Heart right ventricle (tissue), 16 donors: ENCODE results near the gene UQCRQ. TPM values are rescaled to one million over a fixed set of nuclear protein-coding genes. Genes with fewer than 3 reads are reported as not detected.

Source experiments
- ATAC-seq, 8 donors: fragments of 200-7000 bp; cut with Tn5 transposase; one replicate each; pipeline ENCODE4 v1.9.1; 2020; ENCODE audit warnings: mild to moderate bottlenecking in 8 of 8, moderate library complexity in 8 of 8, moderate number of reproducible peaks in 1 of 8
- DNase-seq, 2 donors: peaks; one replicate each; pipeline ENCODE4 v3.0.0-alpha.2; 2020
- H3K27ac ChIP-seq, 10 donors: fragments of 200-600 bp; sonication (generic) in 2 of 10; one replicate each; pipeline versions ENCODE4 v1.5.0 to v1.8.0; 2020 to 2022; ENCODE audit warnings: mild to moderate bottlenecking in 3 of 10
- H3K27me3 ChIP-seq, 7 donors: fragments of 200-600 bp; one replicate each; pipeline ENCODE4 v1.8.0; 2021 to 2022; ENCODE audit warnings: mild to moderate bottlenecking in 2 of 7
- H3K36me3 ChIP-seq, 9 donors: fragments of 200-600 bp; sonication (generic) in 1 of 9; one replicate each; pipeline versions ENCODE4 v1.5.0 to v1.8.0; 2020 to 2022; ENCODE audit warnings: mild to moderate bottlenecking in 2 of 9
- H3K4me1 ChIP-seq, 9 donors: fragments of 200-600 bp; sonication (generic) in 1 of 9; one replicate each; pipeline versions ENCODE4 v1.5.0 to v1.8.0; 2020 to 2022; ENCODE audit warnings: mild to moderate bottlenecking in 4 of 9
- H3K4me3 ChIP-seq, 10 donors: fragments of 200-600 bp; sonication (generic) in 2 of 10; one replicate each; pipeline versions ENCODE4 v1.5.0 to v1.8.0; 2020 to 2022; ENCODE audit warnings: mild to moderate bottlenecking in 7 of 10, moderate library complexity in 2 of 10
- H3K9me3 ChIP-seq, 11 donors: fragments of 200-600 bp in 10 of 11; sonication (generic) in 2 of 11; one replicate each; pipeline versions ENCODE4 v1.5.0 to v1.8.0; 2013 to 2022; ENCODE audit warnings: mild to moderate bottlenecking in 2 of 11, control low read depth in 1 of 11, moderate library complexity in 1 of 11
- CTCF ChIP-seq, 9 donors: fragments of 200-600 bp; sonication (generic) in 2 of 9; IDR thresholded peaks; one replicate each; pipeline versions ENCODE4 v1.5.0 to v1.8.0; 2021 to 2022; ENCODE audit warnings: antibody characterized with exemption in 9 of 9, mild to moderate bottlenecking in 5 of 9, moderate library complexity in 1 of 9
- WGBS, 2 donors: extraction: QIAGEN DNeasy Blood & Tissue Kit; methylation state at CpG; one replicate each; pipeline ENCODE4 v1.1.7; 2013; ENCODE audit warnings: inconsistent platforms in 1 of 2; 5-methylcytosine and 5-hydroxymethylcytosine counted together
- intact Hi-C, 10 donors: fragments of 100-400 bp; cut with DNase I; formaldehyde crosslinking; loops; one replicate each; pipeline versions ENCODE4 v1.11.1 to v1.14.2; 2022
- polyA plus RNA-seq, 2 donors: library from polyadenylated mRNA; stranded (reverse); fragments of 200-250 nt; gene quantifications; one replicate each; pipeline ENCODE4 v1.2.3, GENCODE V29; 2013
- total RNA-seq, 10 donors: library from RNA; stranded (reverse); fragmentation: NEBNext Ultra II Directional in 3 of 10; extraction: Animal tissue kit (Norgen Biotek cat#: 25700) in 3 of 10; gene quantifications; one replicate each; pipeline versions ENCODE4 v1.2.1 to v1.2.4, GENCODE V29; 2021 to 2023
- donor health status: Arrhythmogenic right ventricular cardiomyopathy.
- donor health status: ischemic (EF 13 %, LVEDD 7.1; RV severe dilation, severe dysfunction).
- donor health status: healthy with polysubstance abuse.
- donor health status: DM: no; HTN: yes; CAD: no.
- donor health status: DM: no; HTN: no; CAD: no.
- donor health status: ischemic (EF 25% LVEDD 6.9; RV normal size, moderate dysfunction).
- donor health status: ischemic (EF 25% LVEDD 5.7; RV mildly dilated, moderate dysfunction).
- donor health status: healthy.
- donor health status: DM: yes; HTN: yes; CAD: no.
- donor health status: Ischemic cardiomyopathy.
- donor health status: ischemic (EF 35%, LVEDD 5.7; RV mildly dilated, moderate dysfunction).
- donor health status: nonischemic (EF 11% LVEDD 7.7; RV severe dilation, severe dysfunction).
- donor health status: DM: yes; HTN: yes; CAD: no.
- donor health status: PGD.
- donor health status: ischemic (EF 29% LVEDD 5.4; RV normal size, mild dysfunction).
- donor health status: nonischemic (EF 23%, LVEDD 6.1; RV moderate dilation, normal function).

UQCRQ gene
- total and polyA plus RNA-seq, 12 donors, result 824 to 1,962 (median 1,664) TPM

DNA sequence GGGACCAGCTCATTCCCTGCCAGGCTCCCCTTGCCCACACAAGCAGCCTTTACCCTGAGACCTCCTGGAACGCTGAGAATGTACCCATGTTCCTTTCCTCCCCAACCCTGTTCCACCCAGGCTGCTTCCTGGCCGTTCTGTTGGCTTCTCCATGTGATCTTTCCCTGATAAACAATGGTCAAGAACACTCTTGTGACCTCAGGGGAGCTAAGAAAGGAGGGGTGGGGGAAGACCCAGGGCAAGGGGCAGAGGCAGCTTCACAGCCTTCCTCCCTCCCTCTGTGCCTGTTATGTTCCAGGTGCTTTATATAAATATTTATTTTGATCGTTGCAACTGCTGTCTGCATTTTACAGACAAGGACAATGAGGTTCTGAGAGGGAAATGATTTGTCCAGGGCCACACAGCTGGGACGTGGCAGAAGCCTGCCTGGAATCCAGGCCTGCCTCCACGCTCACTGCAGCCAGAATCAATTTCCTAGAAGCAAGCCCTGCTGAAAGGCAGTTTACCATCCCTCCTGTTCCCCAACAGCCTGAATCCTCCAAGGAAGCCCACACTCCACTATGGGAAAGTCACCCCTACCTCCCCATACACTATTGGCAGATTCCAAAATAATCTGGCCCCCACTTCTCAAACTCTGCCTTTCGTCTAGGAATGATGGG, 39.9 kb upstream of the UQCRQ start:
- H3K4me3 ChIP-seq, result no peak overlapping the region
- intact Hi-C loops, result loop anchor here in 5 of 10 donors (5.0 to 10.0 kb wide), 4 partner anchors 56 to 452 kb away; no protein-coding TSS in a partner anchor
- H3K4me1 ChIP-seq, result peaks cover 6 to 41% (median 28%) of the 10 kb centered on the region in 9 donors
- no peak overlapping the region for H3K27ac ChIP-seq
- H3K27me3 ChIP-seq, result peaks cover 0 to 86% (median 0%) of the 10 kb centered on the region in 7 donors
- no peak for ATAC-seq
- no peak for TF ChIP-seq CTCF (IDR thresholded peaks at IDR 0.05)
- WGBS, 2 donors, result 65 to 67% methylated on average over 6 of the region's 6 CpGs
- H3K9me3 ChIP-seq, result no peaks in the 10 kb centered on the region
- peaks cover 0 to 21% (median 0%) of the 10 kb centered on the region in 9 donors for H3K36me3 ChIP-seq
- no peak for DNase-seq

DNA sequence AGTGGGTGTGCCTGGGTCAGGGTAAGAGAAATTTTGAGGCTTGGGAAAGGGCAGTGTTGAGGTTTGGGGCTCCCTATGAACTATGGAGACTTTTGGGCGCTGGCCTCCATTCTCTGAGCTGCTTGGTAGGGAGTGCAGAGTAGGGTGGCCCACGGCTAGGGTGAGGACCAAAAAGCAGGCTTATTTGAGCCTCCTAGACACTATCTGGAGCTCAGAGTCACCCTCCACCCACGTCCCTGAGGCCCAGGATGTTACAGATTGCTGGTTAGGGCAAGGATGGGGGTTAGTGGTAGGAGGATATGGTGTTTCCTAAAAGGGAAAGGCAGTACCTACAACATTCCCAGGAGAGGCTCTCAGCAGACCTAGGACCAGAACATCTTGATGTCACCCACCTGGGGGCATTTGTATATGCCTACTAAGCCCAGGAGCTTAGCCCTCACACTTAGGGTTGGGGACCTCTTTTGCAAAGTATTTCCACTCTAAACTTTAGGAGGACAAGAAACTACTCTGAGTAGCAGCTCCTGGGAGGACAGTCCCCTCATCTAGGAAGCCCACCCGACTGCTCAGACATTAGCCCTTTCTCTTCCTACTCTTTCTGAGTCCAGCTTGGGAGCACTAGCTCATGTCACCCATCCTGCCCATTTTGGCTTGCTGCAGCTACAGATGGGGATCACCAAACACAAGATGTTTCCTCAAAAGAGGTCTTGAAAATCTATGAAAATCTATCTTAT, 38.3 kb upstream of the UQCRQ start:
- Histone ChIP-seq H3K36me3 (peaks cover 0 to 21% (median 0%) of the 10 kb centered on the region in 9 donors), H3K4me1 (peaks cover 6 to 36% (median 22%) of the 10 kb centered on the region in 9 donors), H3K27me3 (peaks cover 0 to 80% (median 0%) of the 10 kb centered on the region in 7 donors), H3K9me3 (no peaks in the 10 kb centered on the region), H3K27ac (no peak overlapping the region), H3K4me3 (no peak overlapping the region)
- TF ChIP-seq CTCF (IDR thresholded peaks at IDR 0.05), result no peak
- whole genome bisulfite sequencing, 2 donors, result 95% methylated on average over 4 of the region's 4 CpGs
- no peak for DNase-seq
- intact Hi-C loops, result loop anchor here in 5 of 10 donors (5.0 to 10.0 kb wide), 4 partner anchors 54 to 453 kb away; no protein-coding TSS in a partner anchor
- ATAC-seq, result no peak

DNA sequence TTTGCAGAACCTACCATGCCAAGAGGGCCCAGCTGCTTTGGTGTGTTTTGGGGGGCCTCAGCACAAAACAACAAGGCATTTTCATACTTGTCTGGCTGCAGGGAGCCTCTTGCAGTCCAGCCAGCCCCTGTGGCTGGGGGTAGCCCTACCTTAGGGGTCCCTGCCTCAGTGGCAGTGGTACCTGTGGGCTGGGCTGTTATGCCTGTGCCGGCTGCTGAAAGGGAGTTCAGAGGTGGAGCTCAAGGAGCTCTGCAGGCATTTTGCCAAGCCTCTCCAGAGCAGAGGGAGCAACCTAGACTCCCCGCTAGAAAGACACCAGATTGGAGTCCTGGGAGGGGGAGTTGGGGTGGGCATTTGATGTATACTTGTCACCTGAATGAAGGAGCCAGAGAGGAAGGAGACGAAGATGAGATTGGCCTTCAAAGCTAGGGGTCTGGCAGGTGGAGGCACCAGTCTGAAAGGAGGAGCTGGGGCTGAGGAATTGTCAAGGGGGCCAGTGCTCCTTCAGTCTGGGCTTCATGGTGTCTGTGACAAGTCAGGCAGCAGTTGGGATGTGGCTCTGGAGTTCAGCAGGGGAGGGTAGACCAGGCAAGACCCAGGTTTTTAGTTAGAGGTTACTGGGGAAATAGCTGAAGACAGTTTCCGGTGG, 37.5 kb upstream of the UQCRQ start:
- Histone ChIP-seq H3K36me3 (peaks cover 0 to 14% (median 0%) of the 10 kb centered on the region in 9 donors), H3K27me3 (peaks cover 0 to 72% (median 0%) of the 10 kb centered on the region in 7 donors), H3K27ac (no peak overlapping the region), H3K4me3 (peak overlapping the region in 9 of 10 donors; percentile 67 to 89 (median 77)), H3K4me1 (peaks cover 6 to 33% (median 19%) of the 10 kb centered on the region in 9 donors), H3K9me3 (no peaks in the 10 kb centered on the region)
- no peak for DNase-seq
- peak in 1 of 8 donors; percentile 1 for ATAC-seq
- TF ChIP-seq CTCF (IDR thresholded peaks at IDR 0.05), result no peak
- intact Hi-C loops, result loop anchor here in 5 of 10 donors (5.0 to 10.0 kb wide), 4 partner anchors 53 to 454 kb away; no protein-coding TSS in a partner anchor
- WGBS, 2 donors, result 72 to 74% methylated on average over 4 of the region's 4 CpGs
